Uterus (tissue), 2 donors: ENCODE data around the gene PANX1.

Experiments used
- POLR2A ChIP-seq, 2 donors: fragments of 450-650 bp; IDR thresholded peaks; one replicate each; pipeline ENCODE4 v1.6.1; 2016; ENCODE audit warnings: antibody characterized with exemption in 2 of 2, mild to moderate bottlenecking in 1 of 2, moderate library complexity in 1 of 2
- TF ChIP-seq, protein P1 (sequence below), 4 experiments: fragments of 200-600 bp in 2 of 4; fragments of 450-650 bp in 2 of 4; sonication (generic) in 2 of 4; IDR thresholded peaks; one replicate each; pipeline ENCODE4 v1.5.1; 2016 to 2019; ENCODE audit warnings: antibody characterized with exemption in 4 of 4, mild to moderate bottlenecking in 2 of 4, moderate library complexity in 1 of 4

DNA sequence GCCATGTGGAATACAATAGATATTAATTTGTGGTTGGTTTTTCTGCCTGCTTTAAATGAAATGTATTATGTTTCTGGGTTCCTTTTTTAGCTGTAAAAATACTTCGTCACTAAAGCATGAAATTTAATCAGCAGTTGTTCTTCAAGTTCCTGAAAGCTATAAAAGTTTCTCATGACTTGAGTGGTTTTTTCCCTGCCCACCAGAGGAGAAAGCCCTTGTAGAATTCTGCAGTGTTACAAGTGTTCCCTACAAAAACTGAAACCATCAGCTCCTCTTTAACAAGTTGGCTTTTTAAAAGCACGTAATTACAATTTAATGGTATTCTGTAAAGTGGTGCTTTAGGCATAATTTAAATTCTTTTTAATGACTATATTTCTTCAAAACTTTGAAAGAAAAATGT is 56.2 kb downstream of the PANX1 start:
- TF ChIP-seq, protein P1, sequence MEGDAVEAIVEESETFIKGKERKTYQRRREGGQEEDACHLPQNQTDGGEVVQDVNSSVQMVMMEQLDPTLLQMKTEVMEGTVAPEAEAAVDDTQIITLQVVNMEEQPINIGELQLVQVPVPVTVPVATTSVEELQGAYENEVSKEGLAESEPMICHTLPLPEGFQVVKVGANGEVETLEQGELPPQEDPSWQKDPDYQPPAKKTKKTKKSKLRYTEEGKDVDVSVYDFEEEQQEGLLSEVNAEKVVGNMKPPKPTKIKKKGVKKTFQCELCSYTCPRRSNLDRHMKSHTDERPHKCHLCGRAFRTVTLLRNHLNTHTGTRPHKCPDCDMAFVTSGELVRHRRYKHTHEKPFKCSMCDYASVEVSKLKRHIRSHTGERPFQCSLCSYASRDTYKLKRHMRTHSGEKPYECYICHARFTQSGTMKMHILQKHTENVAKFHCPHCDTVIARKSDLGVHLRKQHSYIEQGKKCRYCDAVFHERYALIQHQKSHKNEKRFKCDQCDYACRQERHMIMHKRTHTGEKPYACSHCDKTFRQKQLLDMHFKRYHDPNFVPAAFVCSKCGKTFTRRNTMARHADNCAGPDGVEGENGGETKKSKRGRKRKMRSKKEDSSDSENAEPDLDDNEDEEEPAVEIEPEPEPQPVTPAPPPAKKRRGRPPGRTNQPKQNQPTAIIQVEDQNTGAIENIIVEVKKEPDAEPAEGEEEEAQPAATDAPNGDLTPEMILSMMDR (IDR thresholded peaks at IDR 0.05) = no peak
- TF ChIP-seq POLR2A (IDR thresholded peaks at IDR 0.05) = no peak
